ENCODE measurements around the gene ZNF385B. TPM values are rescaled to one million over a fixed set of nuclear protein-coding genes. Genes with fewer than 3 reads are reported as not detected.

The ZNF385B gene
- total RNA-seq, 1 experiment from 2014 or later, result 0.77 TPM

DNA sequence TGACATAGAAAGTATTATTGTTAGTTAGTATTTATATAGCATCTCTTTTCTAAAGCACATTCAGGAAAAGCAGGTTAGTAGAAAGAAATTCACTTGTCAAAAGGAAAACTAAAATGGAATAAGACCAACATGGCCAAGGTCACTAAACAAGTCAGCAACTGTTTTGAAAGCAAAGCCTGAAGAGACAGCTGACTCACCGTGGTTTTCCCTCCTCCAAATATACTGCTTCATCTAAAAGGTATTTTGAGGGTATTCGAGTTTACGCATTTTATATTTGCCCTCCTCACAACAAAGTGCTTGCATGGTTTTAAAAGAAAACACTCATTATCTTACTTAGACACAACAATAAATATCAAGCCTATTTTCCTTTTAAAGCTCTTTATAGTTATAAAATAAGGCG lies 24.0 kb downstream of the ZNF385B start:
- POLR2A ChIA-PET, result no interaction called here
- intact Hi-C loops (cut with micrococcal nuclease; ENCODE audit: unreplicated experiment), result no loop called here
- no peak for DNase-seq
- BruUV-seq (replicated peaks), result no TSS peak
- CTCF ChIA-PET, result no interaction called here
- TF ChIP-seq, protein P1, sequence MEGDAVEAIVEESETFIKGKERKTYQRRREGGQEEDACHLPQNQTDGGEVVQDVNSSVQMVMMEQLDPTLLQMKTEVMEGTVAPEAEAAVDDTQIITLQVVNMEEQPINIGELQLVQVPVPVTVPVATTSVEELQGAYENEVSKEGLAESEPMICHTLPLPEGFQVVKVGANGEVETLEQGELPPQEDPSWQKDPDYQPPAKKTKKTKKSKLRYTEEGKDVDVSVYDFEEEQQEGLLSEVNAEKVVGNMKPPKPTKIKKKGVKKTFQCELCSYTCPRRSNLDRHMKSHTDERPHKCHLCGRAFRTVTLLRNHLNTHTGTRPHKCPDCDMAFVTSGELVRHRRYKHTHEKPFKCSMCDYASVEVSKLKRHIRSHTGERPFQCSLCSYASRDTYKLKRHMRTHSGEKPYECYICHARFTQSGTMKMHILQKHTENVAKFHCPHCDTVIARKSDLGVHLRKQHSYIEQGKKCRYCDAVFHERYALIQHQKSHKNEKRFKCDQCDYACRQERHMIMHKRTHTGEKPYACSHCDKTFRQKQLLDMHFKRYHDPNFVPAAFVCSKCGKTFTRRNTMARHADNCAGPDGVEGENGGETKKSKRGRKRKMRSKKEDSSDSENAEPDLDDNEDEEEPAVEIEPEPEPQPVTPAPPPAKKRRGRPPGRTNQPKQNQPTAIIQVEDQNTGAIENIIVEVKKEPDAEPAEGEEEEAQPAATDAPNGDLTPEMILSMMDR (IDR thresholded peaks at IDR 0.05; ENCODE audit: insufficient read depth in 1 of 2, low read depth in 1 of 2, low read length in 1 of 2, severe bottlenecking in 1 of 2, unreplicated experiment in 1 of 2), result no peak
- Mint-ChIP-seq H3K9me3 (ENCODE audit: unreplicated experiment) (no peaks in the 10 kb centered on the region), H3K36me3 (ENCODE audit: insufficient read depth, unreplicated experiment) (no peaks in the 10 kb centered on the region), H3K4me1 (ENCODE audit: low read depth, unreplicated experiment) (no peaks in the 10 kb centered on the region), H3K27me3 (ENCODE audit: insufficient read depth, unreplicated experiment) (peaks cover 10% of the 10 kb centered on the region), H3K27ac (ENCODE audit: unreplicated experiment) (no peak overlapping the region), H3K4me3 (ENCODE audit: unreplicated experiment) (no peak overlapping the region)
- H3K4me1 ChIP-seq, result no peaks in the 10 kb centered on the region
- no peaks in the 10 kb centered on the region for H3K36me3 ChIP-seq (ENCODE audit: control insufficient read depth, insufficient read depth, low read length)
- H3K27me3 ChIP-seq (replicated peaks; ENCODE audit: control insufficient read depth, insufficient read depth, low read length), result no peaks in the 10 kb centered on the region
- H3K4me3 ChIP-seq (ENCODE audit: low read depth, low read length), result no peak overlapping the region
- H3K9me3 ChIP-seq, result no peaks in the 10 kb centered on the region

DNA sequence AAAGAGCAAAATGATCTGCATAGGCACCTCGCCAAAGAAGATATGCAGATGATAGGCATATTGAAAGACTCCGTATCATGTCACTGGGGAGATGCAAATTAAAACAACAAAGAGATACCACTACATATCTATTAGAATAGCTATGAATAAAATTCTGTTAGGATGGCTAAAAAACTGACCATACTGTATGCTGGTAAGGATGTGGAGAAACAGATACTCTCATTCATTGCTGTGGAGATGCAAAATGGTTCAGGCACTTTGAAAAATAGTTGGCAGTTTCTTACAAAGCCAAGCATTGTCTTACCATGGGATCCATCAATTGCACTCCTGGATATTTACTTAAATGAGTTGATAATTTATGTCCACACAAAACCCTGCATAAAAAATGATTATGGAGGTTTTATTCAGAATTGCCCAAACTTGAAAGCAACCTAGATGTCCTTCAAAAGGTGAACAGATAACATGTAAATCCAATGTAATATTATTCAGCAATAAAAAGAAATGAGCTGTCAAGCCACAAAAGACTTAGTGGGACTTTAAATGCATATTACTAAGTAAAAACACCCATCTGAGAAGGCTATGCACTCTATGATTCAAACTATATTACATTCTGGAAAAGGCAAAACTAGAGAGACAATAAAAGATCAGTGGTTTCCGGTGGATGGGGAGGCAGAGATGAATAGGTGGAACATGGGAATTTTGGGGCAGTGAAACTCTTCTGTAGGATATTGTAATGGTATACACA lies 31.2 kb downstream of the ZNF385B start:
- H3K27ac Mint-ChIP-seq (ENCODE audit: unreplicated experiment), result no peak overlapping the region
- TF ChIP-seq, protein P1 (IDR thresholded peaks at IDR 0.05; ENCODE audit: insufficient read depth in 1 of 2, low read depth in 1 of 2, low read length in 1 of 2, severe bottlenecking in 1 of 2, unreplicated experiment in 1 of 2), result no peak

DNA sequence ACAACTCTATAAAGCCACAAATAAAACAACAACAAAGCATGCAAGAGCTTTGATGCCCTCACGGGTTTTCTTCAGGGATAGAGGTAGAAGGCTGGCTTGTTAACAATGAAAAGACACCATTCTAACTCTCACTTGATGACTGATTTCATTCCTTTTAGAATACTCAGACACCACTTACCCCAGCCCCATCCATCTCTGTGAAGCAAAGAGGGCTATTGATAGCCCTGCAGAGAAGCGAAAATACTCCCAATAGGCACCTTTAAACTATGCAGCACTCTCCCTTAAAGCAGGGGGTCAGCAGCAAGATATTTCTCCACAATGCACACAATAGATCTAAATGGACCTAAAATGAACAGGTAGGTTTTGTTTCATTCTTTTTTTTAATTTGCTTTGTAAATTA lies 35.1 kb downstream of the ZNF385B start:
- no peak for DNase-seq
- TF ChIP-seq, protein P1 (IDR thresholded peaks at IDR 0.05; ENCODE audit: insufficient read depth in 1 of 2, low read depth in 1 of 2, low read length in 1 of 2, severe bottlenecking in 1 of 2, unreplicated experiment in 1 of 2), result no peak
- Mint-ChIP-seq H3K4me1 (ENCODE audit: low read depth, unreplicated experiment) (no peaks in the 10 kb centered on the region), H3K9me3 (ENCODE audit: unreplicated experiment) (no peaks in the 10 kb centered on the region), H3K27ac (ENCODE audit: unreplicated experiment) (no peak overlapping the region), H3K27me3 (ENCODE audit: insufficient read depth, unreplicated experiment) (peaks cover 7% of the 10 kb centered on the region), H3K36me3 (ENCODE audit: insufficient read depth, unreplicated experiment) (no peaks in the 10 kb centered on the region), H3K4me3 (ENCODE audit: unreplicated experiment) (no peak overlapping the region)
- no peaks in the 10 kb centered on the region for H3K4me1 ChIP-seq
- intact Hi-C loops (cut with micrococcal nuclease; ENCODE audit: unreplicated experiment), result no loop called here
- ChIA-PET CTCF (no interaction called here), POLR2A (no interaction called here)
- H3K9me3 ChIP-seq, result no peaks in the 10 kb centered on the region
- BruUV-seq (replicated peaks), result no TSS peak
- H3K4me3 ChIP-seq (ENCODE audit: low read depth, low read length), result no peak overlapping the region
- H3K36me3 ChIP-seq (ENCODE audit: control insufficient read depth, insufficient read depth, low read length), result no peaks in the 10 kb centered on the region
- no peaks in the 10 kb centered on the region; the same call in none of the 2 replicates for H3K27me3 ChIP-seq (replicated peaks; ENCODE audit: control insufficient read depth, insufficient read depth, low read length)

More for the DNA sequence above, 31.2 kb downstream of the ZNF385B start:
- Histone ChIP-seq H3K27me3 (replicated peaks; ENCODE audit: control insufficient read depth, insufficient read depth, low read length) (no peaks in the 10 kb centered on the region; the same call in none of the 2 replicates), H3K4me1 (no peaks in the 10 kb centered on the region), H3K36me3 (ENCODE audit: control insufficient read depth, insufficient read depth, low read length) (no peaks in the 10 kb centered on the region), H3K9me3 (no peaks in the 10 kb centered on the region), H3K4me3 (ENCODE audit: low read depth, low read length) (no peak overlapping the region)
- intact Hi-C loops (cut with micrococcal nuclease; ENCODE audit: unreplicated experiment), result no loop called here
- H3K27me3 Mint-ChIP-seq (ENCODE audit: insufficient read depth, unreplicated experiment), result peaks cover 11% of the 10 kb centered on the region
- no peaks in the 10 kb centered on the region for H3K36me3 Mint-ChIP-seq (ENCODE audit: insufficient read depth, unreplicated experiment)
- H3K4me1 Mint-ChIP-seq (ENCODE audit: low read depth, unreplicated experiment), result no peaks in the 10 kb centered on the region
- no TSS peak for BruUV-seq (replicated peaks)
- ChIA-PET POLR2A (no interaction called here), CTCF (no interaction called here)
- no peak overlapping the region for H3K4me3 Mint-ChIP-seq (ENCODE audit: unreplicated experiment)
- no peak for DNase-seq
- no peaks in the 10 kb centered on the region for H3K9me3 Mint-ChIP-seq (ENCODE audit: unreplicated experiment)

Measured in Caco-2 (cell line).